HG03354 (cell line): ENCODE measurements around the gene REG3G.
"Not testable (repeated sequence)": the region's sequence is repeated elsewhere in the genome, so short reads cannot be mapped to it uniquely, and the experiment has no call there.

Source experiments
- ATAC-seq: cut with Tn5 transposase; IDR thresholded peaks from one replicate; pipeline ENCODE4 v1.9.1; 2021; ENCODE audit warnings: mild to moderate bottlenecking; ENCODE audit not compliant: unreplicated experiment, poor library complexity, severe bottlenecking

The REG3G gene

DNA sequence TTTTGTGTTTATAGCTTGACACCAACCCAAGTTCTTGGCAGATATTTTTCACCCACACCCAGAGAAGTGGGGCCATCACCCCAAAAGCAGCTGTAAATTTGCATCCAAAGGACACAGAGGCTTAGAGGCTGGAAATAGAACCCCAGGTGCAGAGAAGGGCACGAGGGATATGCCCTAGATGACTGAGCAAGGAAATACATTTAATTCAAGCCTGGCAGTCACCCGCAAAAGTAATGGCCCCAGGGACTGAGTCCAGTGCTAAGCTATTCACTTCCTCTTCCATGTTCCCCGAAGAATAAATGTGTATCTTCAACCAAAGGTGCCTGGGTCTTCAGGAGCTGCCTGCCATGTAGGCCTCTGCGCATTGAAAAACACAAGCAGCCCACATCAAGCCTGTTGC, 14.0 kb upstream of the REG3G start:
- no peak for ATAC-seq

DNA sequence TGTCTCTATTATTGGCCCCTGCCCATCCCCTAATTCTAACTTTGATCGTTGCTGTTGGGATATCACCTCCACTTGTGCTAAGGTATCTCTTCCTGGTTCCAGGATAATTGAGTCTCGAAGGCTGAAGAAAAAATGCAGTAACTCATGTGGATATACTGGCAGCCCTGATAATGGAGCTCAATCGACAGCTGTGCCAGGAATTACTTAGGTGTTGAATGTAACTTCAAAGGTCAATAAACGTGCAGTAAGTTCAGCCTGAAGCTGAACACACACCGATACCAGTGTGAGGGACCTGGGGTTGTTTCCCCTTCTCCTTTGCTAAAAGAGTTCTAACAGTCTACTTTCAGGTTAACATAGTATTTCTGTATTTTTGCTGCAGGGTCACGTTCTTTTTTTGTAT, 11.9 kb upstream of the REG3G start:
- ATAC-seq: no peak

DNA sequence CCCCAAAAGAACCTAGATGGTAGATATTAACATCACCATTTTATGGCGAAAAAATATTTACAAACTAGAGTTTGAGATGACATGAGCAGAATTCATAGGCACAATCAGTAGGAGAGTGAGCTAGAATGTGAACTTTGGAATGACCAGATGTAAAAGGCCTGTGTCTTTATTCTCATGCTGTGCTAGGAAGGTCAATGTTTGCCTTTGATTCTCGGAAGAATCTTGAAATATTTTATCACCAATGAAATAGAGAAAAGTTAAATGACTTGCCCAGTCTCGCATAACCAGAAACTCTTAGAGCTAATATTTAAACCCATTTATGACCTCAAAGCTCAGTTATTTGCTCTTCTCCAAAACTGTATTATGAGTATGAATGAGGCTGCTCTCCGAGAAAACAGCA, 9.2 kb upstream of the REG3G start:
- no peak for ATAC-seq

DNA sequence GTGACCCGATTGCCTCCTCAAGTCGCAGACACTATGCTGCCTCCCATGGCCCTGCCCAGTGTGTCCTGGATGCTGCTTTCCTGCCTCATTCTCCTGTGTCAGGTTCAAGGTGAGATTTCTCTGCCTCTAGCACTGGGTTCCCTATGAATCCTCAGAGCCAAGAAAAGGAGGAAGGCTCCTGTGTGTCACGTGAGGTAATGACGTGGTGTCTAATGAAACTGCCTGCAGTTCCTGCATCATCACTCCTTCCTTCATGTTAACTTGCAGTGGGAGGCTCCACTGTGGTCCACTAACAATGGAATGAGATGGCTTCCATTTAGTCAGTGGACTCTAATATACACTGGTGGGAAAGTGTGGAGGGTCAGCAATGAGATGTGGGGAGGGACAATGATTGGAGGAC, 559 bp downstream of the REG3G start:
- ATAC-seq: no peak

DNA sequence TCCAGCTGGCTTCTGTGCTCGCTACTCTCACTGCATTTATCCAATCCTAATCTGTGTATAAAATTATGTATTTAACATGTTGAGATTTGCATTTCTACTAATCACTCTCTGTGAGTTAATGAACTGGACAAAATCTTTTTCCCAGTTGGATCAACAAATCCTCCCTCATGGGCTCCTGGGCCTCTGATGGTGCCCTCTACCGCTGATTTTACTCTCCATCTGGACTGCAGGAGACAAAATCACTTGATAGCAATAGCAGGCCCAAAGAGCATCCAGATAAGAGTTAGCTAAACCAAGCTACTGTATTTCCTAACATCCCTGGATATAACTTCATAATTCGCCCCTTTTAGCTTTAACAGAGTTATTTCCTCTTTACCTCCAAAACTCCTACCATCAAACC, 14.4 kb downstream of the REG3G start:
- ATAC-seq: no peak

DNA sequence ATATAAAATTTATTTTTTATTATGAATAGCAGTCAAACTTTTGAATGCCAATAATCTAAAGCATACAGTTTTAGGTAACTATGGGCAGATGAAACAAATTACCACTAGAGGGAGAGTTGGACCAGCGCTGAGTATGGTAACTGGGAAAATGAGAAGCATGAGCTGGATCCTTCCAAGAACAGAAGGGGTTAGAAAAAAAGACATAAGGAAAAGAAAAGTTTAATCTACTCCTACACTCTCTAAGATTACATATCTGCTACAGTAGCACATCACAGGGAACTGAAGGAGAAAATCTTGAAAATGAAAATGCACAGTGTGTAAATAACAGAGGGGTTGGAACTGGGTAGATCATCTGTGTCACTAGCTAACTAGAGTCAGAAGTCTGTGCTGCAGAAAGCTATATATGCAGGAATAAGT, 15.5 kb downstream of the REG3G start:
- ATAC-seq: no peak

DNA sequence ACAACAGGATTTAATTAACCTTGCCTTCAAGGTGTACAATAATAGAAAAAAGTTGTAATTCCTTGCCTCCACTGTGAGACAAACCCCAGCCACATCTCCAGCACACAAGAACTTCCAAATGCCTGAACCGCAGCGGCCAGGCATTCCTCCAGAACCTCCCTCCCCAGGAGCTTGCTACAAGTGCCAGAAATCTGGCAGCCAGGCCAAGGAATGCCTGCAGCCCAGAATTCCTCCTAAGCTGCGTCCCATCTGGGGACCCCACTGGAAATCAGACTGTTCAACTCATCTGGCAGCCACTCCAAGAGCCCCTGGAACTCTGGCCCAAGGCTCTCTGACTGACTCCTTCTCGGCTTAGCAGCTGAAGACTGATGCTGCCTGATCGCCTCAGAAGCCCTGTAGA, 28.0 kb downstream of the REG3G start:
- ATAC-seq: not testable (repeated sequence)

DNA sequence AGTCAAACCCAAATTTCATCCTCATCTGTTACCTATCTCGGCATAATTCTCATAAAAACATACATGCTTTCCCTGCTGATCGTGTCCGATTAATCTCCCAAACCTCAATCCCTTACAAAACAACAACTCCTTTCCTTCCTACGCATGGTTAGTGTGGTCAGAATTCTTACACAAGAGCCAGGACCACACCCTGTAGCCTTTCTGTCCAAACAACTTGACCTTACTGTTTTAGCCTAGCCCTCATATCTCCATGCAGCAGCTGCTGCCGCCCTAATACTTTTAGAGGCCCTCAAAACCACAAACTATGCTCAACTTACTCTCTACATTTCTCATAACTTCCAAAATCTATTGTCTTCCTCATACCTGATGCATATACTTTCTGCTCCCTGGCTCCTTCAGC, 29.3 kb downstream of the REG3G start:
- ATAC-seq: not testable (repeated sequence)

DNA sequence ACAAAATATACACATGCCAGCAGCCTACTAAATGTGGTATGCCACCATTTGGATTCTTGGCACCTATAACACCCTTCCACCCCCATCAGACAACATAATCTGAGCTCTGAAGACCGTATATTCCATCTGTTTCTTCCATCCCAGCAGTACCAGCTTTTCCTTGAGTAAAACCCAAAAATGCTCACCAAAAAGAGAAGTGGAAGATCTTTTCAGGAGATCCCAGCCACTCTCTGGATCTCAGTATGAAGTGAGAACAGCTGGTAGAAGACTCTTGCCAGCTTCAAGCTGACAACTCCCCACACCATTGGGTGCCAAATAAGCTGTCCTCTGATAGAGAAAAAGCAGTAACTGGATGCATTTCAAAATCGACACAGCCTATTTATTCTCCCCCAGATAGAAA, 39.7 kb downstream of the REG3G start:
- no peak for ATAC-seq

DNA sequence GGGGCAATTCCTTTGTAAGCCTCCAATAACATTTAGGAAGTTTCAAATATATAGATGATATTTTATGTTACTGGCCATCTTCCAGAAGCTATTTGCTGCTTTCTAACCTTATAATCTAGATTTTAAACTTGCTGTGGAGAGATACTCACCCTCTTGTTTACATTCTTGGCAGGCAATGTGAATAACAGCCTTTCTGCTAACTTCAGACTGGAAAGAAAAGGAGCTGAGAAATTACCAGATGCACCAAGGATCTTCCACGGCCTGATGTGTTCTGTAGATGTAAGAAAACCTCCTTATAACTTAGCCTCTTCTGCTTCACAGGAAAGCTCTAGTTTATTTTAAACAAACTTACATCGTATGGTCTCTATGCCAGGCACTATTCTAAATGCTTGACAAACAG, 45.6 kb downstream of the REG3G start:
- no peak for ATAC-seq
